Hindlimb muscle (tissue), 1 donor: Measurements from ENCODE around the gene KRTAP25-1. TPM values are rescaled to one million over a fixed set of nuclear protein-coding genes. Genes with fewer than 3 reads are reported as not detected.

Experiments used
- DNase-seq: peaks from one replicate; pipeline ENCODE4 v3.0.0-alpha.2; 2013
- polyA plus RNA-seq: library from polyadenylated mRNA; unstranded; fragments of 120-200 nt; gene quantifications from one replicate; pipeline ENCODE4 v1.2.1, GENCODE V29; 2013; ENCODE audit not compliant: insufficient read length

KRTAP25-1 gene, protein sequence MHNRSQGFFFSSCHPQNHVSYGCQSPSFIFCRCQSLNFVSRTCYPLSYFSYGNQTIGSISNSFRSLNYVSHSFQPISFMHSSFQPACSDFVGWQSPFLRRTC
- not detected for polyA plus RNA-seq

DNA sequence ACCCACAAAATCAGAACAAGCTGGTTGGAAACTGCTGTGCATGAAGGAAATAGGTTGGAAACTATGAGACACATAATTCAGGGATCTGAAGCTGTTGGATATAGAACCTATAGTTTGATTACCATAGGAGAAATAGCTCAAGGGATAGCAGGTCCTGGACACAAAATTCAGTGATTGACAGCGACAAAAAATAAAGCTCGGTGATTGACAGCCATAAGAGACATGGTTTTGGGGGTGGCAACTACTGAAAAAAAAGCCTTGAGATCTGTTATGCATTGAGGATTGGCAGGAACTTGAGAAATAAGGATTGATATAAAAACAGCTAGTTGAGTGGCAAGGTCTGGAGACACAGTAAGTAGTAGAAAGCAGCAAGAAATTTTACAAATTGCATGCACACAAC, at the start of gene KRTAP25-1:
Gene KRTAP25-1, minus strand, starts transcription at position 300 of the 400 bp plus-strand sequence. Its CDS starts 24 bp downstream, at position 276.
- no peak for DNase-seq

DNA sequence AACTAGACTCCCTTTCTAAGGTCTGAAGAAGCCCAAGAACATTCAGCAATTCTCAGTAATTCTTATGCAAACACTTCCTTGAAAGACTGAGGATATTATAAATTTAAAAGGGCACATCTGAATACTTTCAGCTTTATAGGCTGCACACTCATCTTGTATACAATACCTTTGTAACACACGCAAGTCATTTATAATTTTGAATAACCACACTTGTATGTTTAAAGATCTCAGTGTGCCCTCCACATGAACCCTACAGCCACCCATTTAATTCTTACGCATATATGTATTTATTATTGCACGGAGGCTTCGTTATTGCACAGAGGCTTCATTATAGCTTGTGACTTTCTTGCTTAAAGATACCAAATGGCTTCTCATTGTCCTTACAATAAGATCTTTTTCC, 49.4 kb upstream of the KRTAP25-1 start:
- DNase-seq, result no peak

DNA sequence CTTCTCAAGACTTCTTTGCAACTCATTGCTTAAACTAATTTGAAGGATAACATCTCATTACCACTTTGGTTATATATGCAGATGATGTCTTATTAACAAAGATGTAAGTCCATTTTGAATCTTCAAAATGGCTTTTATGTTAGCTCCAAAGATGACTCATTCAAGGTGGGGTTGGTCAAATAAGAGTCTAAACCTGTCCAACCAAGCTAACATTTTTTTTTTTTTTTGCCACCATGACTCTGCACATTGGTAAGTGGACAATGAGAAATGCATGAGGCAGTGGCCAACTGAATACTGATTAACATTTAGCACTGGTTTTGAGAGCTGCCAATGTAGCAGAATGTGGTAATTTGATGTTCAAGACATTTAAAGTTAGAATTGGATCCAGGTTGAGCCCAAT, 48.5 kb upstream of the KRTAP25-1 start:
- DNase-seq, result no peak

DNA sequence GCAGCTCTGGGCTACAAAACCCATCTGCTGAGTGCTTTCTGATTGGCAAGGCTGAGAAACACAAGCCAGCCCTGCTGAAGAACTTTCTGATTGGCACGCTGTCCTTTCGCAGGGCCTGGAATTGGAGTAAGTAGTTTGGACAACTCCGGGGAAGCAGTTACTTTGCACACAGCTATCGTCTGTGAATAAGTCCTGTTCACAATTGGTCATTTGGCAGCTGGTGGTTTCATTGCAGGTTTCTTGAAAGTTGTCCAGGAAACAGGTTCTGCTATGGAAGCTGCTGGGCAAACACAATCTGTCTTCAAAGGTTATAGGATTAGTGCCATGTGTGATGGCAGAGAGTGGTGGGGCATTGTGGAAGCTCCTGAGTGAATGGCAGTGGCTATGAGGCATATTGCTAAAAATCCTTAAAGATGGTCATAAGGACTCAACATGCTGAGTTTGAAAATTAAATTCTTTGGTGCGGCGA, 48.0 kb upstream of the KRTAP25-1 start, which contains the start of gene KRTAP27-1:
Gene KRTAP27-1, minus strand, starts transcription at position 419 of the 469 bp plus-strand sequence. Its CDS starts 26 bp downstream, at position 393.
- DNase-seq, result no peak

DNA sequence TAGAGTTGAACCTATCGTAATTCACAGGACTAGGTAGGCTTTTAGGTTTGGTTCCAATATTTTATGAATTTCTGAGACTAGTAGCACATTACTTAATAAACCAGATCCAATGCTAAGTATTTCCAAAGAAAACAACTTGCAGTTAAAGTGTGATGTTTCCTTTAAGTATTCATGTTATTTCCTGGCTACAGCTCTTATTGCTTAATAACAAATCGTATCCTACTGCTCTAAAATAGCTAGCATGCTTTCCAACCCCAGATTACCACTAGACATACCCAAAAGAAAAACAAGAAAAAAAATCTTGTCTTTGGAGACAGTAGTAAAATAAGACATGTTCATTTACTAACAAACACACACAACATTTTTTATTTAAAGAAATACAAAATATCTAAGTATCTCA, 47.3 kb upstream of the KRTAP25-1 start:
- DNase-seq, result no peak

DNA sequence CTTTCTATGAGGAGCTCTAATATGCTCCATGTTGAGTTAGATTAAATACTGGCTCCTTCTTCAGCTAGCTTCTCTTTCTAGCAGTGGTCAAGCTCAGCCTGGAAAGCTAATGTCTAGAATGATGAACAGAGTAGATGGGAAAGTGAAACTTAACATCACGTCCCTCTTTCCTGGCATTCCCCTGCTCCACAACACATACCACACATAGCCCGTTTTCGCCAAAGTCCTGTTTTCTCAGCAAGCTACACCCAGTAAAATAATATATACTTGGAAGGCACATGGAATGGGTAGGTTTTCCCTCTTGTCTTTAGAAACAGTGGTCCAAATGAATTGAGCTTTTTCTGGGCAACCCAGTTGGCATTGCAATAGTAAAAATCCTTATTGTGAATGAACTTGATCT, 44.4 kb upstream of the KRTAP25-1 start:
- no peak for DNase-seq

DNA sequence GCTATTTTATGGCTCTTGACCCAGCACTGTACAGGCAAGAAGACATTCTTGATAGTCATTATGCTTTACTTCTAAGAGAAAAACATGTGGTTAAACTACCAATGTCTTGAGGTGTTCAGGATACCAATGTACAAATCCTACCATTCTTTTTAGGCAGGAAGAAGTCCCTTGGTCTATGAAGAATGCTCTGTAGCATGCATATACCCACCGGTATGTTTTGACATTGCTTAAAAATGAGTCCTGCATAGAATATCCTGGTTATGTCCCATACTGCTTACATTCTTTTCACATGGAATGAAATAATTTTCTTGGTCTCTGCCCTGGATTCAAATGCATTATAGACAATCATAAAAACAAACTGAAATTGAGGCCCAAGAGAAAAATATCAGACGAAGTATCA, 43.4 kb upstream of the KRTAP25-1 start:
- DNase-seq, result no peak

DNA sequence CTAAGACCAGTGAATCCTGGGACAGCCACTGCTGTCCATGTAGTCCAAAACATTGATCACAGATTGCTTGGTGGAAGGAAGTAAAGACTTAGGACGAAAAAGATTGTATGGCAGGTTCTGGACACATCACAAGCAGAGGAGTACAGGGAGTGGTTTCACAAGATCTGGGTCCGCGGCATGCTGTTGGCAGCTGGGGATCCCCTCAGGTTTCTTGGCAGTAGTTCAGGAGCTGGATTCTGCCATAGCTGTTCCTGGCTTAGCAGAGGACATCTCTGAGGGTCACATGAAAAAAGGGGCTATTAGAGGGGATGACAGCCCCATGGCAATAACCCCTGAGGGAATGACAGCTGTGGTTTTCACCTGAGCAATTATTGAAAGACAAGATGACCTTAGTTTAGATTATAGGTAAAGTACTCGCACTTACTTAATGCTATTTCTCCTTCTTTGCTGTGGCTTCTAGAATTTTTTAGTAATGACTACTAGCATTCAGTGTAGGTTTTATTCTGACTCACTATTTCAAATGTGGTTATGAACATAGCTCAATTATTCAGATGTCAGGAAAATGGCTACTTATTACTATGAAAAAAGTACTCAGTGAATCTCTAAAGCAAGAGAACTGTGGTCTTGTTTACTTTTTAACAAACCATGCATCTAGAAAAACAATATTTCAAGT, 40.0 kb upstream of the KRTAP25-1 start:
- no peak for DNase-seq

DNA sequence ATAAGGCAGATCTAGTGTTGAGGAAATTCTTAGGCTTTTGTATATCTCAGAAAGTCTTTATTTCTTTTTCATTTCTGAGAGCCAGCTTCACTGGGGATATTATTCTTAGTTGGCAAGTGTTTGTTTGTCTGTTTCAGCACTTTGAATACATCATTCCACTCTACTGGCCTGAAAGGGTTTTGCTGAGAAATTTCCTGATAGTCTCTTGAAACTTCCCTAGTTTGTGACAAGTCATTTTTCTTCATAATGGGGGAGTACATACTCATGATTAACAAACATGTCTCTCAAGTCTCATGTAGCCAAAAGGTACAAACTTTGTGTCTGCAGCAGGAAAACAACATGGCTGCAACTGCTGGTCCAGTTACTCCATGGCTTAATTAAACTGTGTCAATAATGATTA, 37.1 kb upstream of the KRTAP25-1 start:
- no peak for DNase-seq

DNA sequence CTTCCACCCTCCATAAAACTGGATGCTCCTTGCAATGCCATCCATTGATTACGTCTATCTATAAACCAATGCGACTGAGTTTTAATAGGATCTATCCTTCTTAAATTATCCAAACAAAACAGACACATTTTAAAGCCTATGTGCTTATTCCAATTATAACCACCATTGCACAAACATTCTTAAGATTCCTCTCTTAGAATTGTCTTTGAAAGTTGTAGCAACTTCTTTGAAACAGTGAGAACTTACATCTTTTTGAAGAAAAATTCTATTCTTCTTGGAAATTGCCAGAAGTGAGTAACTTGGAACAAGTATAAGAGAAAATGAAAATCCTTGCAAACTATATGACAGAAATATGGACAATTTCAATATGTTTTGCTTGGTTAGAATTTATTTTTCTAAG, 30.9 kb upstream of the KRTAP25-1 start, which contains the start of gene KRTAP26-1:
Gene KRTAP26-1, minus strand, starts transcription at position 101 of the 400 bp plus-strand sequence. CDS start 280 bp downstream, outside the sequence.
- no peak for DNase-seq

DNA sequence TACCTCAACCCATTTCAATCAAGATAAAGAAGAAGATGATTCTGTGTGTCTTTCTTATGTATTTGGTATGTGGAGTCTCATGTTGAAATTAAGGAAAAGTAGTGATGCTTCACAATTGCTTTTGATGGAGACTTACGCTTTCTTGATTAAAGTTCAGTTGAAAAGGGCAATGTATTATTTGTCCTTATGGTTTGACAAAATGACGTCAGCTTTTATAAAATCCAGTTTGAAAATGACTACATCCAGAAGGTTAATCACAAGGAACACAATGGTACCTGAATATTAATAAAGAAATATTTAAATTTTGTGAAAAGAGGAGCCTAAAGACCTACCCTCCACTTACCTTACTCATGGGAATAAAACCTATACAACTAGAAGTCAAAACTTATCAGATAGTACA, 26.4 kb upstream of the KRTAP25-1 start:
- DNase-seq, result no peak

DNA sequence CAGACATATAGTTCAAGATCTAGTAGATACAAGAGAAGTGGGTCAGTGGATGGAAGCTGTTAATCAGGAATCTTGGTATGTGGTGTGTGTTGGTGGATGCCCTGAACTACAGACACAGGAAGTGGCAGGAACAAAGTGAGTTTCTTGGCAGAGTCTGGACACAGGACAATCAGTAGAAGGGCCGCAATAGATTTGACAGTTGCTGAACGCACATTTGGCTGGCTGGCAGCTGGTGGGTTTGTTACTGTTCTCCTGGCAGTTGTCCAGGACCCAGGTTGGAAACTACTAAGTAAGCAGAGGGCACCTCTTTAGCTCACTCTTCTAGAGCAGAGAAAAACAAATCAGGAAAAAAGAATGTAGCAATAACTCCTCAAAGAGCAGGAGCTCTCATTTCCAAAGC, 17.6 kb upstream of the KRTAP25-1 start:
- no peak for DNase-seq

DNA sequence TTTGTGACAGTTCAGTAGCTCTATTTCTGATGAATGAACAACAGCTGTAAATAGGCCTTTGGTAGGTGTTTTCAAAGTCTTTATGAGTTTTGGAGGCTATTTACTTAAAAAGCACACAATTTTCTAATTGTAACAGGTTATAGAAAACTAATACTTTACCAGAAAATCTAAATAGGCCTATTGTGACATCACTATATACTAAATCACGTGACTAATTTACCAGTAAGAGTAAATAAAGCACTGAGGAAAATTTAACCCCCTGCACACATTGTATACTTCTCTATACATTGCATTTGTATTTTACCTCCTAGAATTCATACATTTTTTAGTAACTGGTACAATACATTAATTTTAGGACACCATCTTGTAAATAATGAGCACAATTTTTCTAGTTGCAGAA, 15.8 kb upstream of the KRTAP25-1 start:
- no peak for DNase-seq

DNA sequence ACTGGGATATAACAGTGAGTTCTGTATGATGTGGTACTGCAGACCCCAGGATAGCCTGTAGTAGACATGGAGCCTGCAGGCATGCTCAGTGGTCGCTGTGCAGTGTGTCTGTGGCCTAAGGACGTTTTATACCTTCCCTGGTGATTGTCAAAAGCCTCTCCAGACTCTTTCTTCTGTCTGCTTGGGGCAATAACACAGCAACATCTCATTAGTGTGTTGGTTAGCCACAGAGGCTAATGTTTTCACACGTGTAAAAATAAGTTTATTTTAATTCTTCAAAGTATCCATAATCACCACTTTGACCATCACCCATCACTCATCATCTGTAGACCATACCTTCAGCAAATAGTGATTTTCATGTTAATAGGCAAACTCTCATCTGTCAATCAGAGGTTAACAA, 6.5 kb downstream of the KRTAP25-1 start, which contains the start of gene KRTAP24-1:
Gene KRTAP24-1, minus strand, starts transcription at position 101 of the 400 bp plus-strand sequence. Its CDS starts 18 bp downstream, at position 83.
- no peak for DNase-seq

DNA sequence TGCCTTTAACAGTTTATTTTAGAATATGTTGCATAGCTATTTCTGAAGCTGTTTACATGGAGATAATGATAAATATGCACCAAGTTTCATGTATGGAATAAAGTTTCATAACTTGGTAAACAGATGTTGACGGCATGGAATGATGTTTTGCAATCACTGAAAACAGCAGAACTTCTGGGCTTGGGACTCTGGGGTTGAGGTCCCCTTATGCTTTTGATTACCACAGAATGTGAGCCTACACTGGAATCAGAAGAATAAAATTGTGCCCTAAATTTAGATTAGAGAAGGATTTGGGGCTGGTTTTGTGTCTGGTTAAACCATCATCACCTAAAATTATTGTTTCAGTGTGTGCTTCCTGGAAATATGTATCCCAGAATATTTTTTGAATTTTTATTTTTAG, 17.7 kb downstream of the KRTAP25-1 start:
- peak; percentile 36 for DNase-seq

DNA sequence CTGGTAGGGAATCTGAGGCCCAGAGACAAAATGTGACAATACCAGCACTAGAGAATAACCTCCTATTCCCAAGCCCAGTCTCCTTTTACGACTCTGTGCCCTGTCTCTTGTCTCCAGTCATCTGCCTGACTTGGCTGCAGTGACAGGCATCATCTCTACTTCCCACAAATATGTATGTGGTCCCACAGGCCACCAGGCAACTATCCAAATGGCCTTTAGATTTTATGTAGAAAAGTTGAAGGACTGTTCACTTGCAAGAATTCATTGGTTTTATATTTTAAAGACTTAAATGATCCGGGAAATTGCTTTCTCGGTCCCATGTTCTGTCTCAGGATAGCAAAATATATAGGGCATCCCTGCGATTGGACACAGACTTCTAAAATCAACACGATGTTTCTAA, 18.2 kb downstream of the KRTAP25-1 start:
- DNase-seq, result peak; percentile 30

DNA sequence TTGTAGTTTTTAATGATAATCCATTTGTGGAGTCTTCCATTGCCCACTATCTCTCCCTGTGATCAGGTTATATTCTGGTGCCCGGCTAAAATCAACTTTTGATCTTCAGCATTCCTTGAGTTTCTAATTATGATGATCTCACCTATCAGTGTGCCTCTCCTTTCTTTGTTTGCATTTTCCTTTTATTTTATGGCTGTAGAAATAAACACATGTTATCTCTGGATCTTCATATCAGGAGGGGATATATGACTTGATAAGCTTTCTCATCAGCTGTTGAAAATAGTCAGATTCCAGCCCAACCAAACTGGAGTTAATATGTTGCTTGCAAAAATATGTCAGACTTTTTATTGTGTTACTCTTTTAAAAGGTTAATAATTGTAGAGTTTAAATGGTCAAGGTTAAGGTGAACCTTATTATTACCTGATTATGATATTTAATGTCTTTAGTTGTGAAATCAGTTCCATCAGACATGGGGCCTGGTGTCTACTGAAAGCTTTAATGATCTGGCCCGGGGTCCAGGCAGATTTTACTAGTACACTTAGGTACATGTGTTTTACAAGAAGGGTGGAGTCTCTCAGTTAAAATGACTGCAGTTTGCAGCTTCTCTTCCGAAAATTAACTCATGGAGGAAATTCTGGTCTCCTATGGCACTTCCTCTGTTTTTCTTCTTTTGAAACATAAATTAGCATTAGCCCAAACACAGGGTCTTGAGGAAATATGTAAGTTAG, 19.3 kb downstream of the KRTAP25-1 start:
- no peak for DNase-seq

DNA sequence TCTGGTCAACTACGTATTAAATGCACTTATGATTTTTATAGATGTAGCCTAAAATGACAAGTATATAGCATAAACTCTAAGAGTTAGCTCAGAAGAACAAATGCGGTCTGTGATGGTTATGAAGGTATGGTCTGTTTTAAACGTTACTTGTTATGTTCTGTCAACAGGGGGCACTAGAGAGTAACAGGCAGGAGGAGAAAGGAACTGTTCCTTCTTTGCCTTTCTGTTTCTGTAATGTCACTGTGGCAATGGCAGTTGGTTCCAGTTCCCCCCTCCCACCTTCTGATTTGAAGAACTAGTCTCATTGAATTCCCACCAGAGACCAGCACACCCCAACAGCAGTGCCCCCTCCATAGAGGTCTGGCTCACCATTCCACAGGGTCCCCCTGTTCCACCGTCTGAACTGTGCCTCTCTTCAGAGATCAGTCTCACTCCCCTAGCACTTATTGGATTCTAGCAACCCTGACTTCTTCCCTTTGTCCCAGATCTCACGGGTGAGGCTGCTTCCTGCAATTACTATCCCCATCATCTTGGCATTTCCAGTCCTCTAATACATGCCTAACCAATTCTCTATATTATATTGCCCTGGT, 20.6 kb downstream of the KRTAP25-1 start:
- no peak for DNase-seq

DNA sequence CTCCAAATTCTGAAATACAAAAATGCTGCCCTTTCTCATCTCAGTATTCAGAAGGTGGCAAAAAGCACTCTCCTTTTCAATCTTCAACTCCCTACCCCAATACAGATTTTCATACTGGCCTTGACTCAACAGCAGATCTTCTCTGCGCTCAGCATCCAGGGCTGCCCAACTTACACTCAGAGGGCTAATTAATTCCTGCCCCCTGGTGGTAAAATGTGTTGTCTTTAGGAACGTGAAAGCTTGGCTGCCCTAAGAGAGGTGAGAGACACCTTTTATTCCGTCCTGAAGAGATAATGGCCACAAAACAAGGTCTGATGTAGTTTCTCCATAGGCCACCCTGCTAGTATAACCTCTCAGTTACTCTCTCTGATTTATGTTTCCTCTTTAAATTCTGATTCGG, 31.5 kb downstream of the KRTAP25-1 start:
- no peak for DNase-seq

DNA sequence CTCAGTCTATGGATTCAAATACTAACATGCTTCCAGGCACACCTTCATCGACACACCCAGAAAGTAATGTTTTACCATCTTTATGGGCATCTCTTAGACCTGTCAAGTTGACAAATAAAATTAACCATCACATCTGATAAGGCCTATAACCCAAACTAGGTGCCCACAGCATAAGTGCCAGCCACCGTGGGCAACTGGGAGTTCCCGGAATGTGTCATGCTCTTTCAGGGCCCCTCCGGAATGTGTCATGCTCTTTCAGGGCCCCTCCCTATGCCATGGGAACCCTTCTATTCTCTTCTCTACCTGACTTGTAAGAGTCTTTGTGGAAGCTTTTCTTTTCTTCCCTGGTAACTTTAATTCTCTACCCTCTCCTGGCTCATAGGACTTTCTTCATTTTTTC, 33.2 kb downstream of the KRTAP25-1 start:
- no peak for DNase-seq

DNA sequence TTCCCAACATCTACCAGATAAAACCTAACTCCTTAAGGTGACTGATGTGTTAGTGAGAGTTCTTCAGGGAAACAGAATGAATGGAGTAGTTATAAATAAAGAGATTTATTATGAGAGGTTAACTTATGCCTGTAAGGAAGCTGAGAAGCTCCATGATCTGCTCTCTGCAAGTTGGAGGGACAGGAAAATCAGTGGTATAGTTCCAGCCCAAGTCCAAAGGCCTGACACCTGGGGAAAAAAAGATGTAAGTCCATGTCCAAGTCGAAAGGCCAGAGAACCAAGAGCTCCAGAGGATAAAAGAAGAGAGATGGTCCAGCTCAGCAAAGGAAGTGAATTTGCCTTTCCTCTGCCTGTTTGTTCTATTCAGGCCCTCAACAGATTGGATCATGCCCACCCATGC, 33.6 kb downstream of the KRTAP25-1 start:
- DNase-seq, result no peak

DNA sequence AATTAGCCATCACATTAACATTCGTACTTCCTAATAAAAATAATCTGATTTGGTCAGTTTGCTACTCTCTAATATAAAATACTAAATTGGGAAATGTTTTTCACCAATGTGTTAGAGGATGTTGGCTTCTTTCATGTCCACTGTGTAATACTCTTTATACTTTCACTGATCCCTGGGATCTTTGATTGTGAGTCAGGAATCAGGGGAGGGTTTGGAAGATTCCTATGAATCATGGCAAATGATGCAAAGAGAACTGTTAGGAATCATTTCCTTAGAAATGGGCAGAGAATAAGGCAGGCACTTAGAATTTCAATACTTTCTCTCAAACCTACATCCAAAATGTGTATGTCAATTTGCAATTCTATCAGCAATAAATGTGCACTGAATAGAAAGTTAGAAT, 37.5 kb downstream of the KRTAP25-1 start:
- no peak for DNase-seq

DNA sequence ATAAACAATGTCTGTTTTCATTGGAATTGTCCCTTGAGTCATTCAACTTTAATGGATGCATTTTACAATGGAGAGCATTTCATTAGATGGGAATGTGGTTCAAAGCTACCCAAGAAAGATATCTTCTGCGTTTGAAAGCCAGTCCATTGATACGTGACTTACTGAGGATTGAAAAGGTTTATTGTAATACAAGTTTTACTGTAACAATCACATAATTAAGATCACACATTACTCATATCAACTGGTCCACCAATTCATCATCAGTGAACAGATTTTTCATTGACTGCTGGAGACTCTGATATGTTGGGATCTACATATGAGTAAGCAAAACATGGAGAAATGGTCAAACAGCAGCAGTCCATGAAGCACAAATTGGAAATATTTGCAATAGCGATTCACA, 39.4 kb downstream of the KRTAP25-1 start:
- no peak for DNase-seq
